Measurements from ENCODE around the gene ACHE.
"Not testable (repeated sequence)": the region's sequence is repeated elsewhere in the genome, so short reads cannot be mapped to it uniquely, and the experiment has no call there.

The ACHE gene

DNA sequence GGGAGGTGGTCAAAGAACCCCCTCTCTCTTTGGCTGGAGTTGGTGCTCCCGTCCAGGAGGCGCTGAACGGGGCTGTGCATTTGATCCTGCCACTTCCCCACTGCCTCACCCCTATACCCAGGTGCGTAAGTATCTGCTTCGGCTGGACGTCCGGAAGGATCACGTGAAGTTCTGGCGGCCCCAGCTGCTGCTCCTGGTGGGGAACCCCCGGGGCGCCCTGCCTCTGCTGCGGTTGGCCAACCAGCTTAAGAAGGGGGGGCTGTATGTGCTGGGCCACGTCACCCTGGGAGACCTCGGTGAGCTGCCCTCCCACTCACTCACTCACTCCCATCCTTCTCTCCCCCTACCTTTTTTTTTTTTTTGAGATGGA lies 34.1 kb downstream of the ACHE start:
- no peak for ATAC-seq
- no peak for DNase-seq
- H3K27ac Mint-ChIP-seq: peak overlapping the region in 1 of 2 donors; percentile 25
- H3K4me3 Mint-ChIP-seq: no peak overlapping the region
- no peaks in the 10 kb centered on the region for H3K9me3 Mint-ChIP-seq
- peaks cover 18% of the 10 kb centered on the region for H3K4me1 Mint-ChIP-seq
- H3K27me3 Mint-ChIP-seq: no peaks in the 10 kb centered on the region

DNA sequence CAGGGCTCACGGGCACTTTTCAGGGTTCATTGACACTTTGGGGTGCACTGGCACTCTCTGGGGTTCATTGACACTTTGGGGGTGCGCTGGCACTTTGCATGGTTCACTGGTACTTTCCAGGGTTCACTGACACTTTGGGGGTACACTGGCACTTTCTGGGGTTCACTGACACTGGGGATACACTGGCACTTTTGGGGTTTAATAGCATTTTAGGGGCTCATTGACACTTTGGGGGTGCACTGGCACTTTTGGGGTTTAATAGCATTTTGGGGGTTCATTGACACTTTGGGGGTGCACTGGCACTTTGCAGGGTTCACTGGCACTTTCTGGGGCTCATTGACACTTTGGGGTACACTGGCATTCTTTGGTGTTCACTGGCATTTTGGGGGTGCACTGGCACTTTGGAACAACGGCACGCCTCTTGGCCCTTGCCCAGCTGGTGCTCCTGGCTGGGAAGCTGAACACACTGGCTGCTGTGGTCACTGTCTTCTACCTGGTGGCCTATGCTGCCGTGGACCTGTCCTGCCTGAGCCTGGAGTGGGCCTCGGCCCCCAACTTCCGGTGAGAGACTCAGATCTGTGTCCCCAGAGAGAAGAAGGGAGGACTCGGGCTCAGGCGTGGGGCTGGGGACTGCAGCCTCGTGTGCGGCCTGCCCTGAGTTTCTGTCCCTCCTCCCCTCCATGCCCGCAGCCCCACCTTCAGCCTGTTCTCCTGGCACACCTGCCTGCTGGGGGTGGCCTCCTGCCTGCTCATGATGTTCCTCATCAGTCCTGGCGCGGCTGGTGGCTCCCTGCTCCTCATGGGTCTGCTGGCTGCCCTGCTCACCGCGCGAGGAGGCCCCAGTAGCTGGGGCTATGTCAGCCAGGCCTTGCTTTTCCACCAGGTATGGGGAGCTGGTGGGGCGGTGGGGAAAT lies 34.7 kb downstream of the ACHE start:
- Mint-ChIP-seq H3K4me1 (peaks cover 14% of the 10 kb centered on the region), H3K27ac (no peak overlapping the region)
- no peak for ATAC-seq

DNA sequence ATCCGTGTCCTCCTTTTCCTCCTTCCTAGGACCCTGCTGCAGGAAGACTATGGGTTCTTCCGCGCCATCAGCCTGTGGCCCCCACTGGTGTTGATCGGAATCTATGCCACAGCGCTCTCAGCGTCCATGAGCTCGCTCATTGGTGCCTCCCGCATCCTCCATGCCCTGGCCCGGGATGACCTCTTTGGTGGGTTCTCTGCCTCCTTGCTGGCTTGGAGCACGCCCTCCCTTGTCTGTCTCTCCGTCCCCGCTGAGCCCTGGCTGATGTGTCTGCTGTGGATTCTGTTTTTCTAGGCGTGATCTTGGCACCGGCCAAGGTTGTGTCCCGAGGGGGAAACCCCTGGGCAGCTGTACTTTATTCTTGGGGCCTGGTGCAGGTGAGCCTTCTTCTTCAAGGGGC lies 35.8 kb downstream of the ACHE start:
- no peak for DNase-seq
- Mint-ChIP-seq H3K4me1 (peaks cover 15% of the 10 kb centered on the region), H3K9me3 (no peaks in the 10 kb centered on the region), H3K4me3 (no peak overlapping the region), H3K27ac (peak overlapping the region in 1 of 2 donors; percentile 65), H3K27me3 (no peaks in the 10 kb centered on the region)
- ATAC-seq: no peak

More for the DNA sequence above, 34.7 kb downstream of the ACHE start:
- Mint-ChIP-seq H3K9me3 (no peaks in the 10 kb centered on the region), H3K4me3 (no peak overlapping the region), H3K27me3 (no peaks in the 10 kb centered on the region)
- no peak for DNase-seq

DNA sequence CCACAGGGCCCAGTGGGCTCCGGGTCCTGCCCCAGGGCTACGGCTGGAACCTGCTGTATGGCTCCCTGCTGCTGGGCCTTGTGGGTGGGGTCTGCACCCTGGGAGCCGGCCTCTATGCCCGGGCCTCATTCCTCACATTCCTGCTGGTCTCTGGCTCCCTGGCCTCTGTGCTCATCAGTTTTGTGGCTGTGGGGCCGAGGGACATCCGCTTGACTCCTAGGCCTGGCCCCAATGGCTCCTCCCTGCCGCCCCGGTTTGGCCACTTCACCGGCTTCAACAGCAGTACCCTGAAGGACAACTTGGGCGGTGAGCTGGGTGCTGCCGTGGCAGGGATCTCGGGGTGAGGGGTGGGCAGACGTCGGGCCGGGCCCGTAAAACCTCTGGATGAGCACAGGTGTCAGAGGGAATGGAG lies 38.8 kb downstream of the ACHE start:
- Mint-ChIP-seq H3K27me3 (no peaks in the 10 kb centered on the region), H3K4me1 (peaks cover 44% of the 10 kb centered on the region), H3K4me3 (no peak overlapping the region), H3K9me3 (no peaks in the 10 kb centered on the region), H3K27ac (no peak overlapping the region)
- ATAC-seq (no peak), DNase-seq (no peak)

DNA sequence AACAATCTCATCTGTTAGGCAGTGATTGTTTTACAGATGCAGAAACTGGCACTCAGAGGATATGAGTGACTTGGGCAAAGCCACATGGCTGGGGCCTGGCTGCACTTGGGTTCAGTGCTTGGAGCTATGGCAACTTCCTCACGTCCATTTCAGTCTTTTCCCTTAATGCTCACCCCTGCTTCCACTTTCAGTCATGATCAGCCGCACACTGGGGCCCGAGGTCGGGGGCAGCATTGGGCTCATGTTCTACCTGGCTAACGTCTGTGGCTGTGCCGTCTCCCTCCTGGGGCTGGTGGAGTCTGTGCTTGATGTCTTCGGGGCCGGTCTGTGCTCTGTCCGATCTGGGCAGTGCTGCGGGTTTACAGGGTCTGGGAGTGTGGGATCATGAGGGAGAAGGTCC lies 40.2 kb downstream of the ACHE start:
- Mint-ChIP-seq H3K9me3 (no peaks in the 10 kb centered on the region), H3K4me1 (peaks cover 52% of the 10 kb centered on the region), H3K27ac (no peak overlapping the region), H3K4me3 (no peak overlapping the region), H3K27me3 (no peaks in the 10 kb centered on the region)
- ATAC-seq: no peak
- DNase-seq: no peak

DNA sequence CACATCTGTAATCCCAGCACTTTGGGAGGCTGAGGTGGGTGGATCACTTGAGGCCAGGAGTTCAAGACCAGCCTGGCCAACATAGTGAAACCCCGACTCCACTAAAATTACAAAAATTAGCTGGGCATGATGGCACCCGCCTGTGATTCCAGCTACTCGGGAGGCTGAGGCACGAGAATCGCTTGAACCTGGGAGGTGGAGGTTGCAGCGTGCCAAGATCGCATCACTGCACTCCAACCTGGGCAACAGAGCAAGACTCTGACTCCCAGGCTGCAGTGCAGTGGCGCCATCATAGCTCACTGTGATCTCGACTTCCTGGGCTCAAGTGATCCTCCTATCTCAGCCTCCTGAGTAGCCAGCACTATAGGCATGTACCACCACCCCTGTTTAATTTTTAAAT lies 40.8 kb downstream of the ACHE start:
- ATAC-seq: not testable (repeated sequence)
- H3K4me1 Mint-ChIP-seq: peaks cover 52% of the 10 kb centered on the region

DNA sequence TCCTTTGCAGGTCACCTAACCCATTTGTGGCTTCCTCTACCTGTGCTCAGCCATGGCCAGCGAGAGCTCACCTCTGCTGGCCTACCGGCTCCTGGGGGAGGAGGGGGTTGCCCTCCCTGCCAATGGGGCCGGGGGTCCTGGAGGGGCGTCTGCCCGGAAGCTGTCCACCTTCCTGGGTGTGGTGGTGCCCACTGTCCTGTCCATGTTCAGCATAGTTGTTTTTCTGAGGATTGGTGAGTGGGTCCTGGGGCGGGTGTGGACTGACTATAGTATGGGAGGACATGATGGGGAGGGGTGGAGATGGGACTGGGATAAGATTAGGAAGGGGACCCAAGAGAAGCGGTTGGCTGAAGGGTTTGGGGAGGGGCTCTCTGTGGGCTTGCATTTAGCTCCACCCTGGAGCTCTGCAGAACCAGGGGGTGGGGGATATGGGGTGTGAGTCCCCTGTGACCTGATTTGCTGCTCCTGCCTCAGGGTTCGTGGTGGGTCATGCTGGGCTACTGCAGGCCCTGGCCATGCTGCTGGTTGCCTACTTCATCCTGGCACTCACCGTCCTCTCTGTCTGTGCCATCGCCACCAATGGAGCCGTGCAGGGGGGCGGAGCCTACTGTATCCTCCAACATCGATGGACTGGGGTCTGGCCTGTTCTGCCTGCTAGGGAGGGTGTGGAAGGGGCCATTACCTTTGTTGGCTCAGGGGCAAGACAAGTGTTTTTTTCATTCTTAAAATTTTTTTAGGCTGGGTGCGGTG lies 41.4 kb downstream of the ACHE start:
- no peak for DNase-seq
- no peaks in the 10 kb centered on the region for H3K27me3 Mint-ChIP-seq
- peaks cover 52% of the 10 kb centered on the region for H3K4me1 Mint-ChIP-seq
- no peaks in the 10 kb centered on the region for H3K9me3 Mint-ChIP-seq
- no peak overlapping the region for H3K27ac Mint-ChIP-seq
- peak overlapping the region in 1 of 2 donors; percentile 99 for H3K4me3 Mint-ChIP-seq
- no peak for ATAC-seq

More for the DNA sequence above, 40.8 kb downstream of the ACHE start:
- H3K4me3 Mint-ChIP-seq, H3K9me3 Mint-ChIP-seq, H3K27me3 Mint-ChIP-seq, H3K27ac Mint-ChIP-seq, DNase-seq: not testable (repeated sequence)

DNA sequence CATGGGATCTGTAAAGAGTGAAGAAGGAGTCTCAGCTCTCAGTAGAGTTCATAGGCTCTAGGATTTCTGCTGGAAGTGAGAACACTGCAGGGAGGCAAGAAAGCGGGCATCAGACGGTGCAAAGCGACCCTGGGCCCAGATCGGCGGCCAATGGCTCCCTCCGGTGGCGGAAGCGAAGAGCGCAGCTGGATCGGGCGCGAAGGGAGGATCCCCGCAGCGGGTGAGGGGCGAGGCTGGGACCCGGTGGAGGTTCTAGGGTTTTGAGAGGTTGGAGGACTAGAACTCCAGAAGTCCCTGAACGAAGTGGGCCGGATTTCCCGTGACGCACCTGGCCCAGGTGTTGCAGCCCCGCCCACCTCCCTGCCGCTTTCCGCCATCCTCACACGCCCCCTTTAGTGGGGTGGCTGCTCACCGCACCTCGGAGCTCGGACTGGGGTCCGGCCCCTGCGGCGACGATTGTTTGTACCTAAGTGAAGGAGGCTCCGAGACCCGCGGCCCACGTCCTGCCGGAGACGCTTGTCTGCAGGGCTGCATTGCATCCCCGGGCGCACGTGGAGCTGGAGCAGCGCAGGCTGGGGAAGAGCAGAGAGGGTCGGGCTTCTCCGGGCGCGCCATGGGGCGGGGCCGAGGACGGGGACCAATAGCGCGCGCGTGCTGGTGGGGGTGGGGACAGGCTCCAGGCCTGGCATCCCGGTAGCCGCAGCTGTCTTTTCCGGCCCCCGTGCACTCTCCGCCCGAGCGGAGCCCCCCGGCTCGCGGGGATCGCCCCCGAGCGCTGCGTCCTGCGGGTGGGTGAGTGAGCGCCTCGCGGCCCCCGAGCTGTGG lies 43.4 kb downstream of the ACHE start, which contains the start of gene SLC12A9:
Gene SLC12A9 (plus strand): TSS at position 666 of the 825 bp plus-strand sequence. CDS start 1,485 bp downstream, outside the sequence.
- H3K4me1 Mint-ChIP-seq: peaks cover 52% of the 10 kb centered on the region
- H3K9me3 Mint-ChIP-seq: no peaks in the 10 kb centered on the region
- H3K27me3 Mint-ChIP-seq: no peaks in the 10 kb centered on the region
- H3K27ac Mint-ChIP-seq: peak within 1 kb of the TSS; percentile 50 to 88
- peak; percentile 85 to 86 for DNase-seq
- peak within 1 kb of the TSS; percentile 85 to 99 for H3K4me3 Mint-ChIP-seq
- peak; percentile 98 for ATAC-seq

DNA sequence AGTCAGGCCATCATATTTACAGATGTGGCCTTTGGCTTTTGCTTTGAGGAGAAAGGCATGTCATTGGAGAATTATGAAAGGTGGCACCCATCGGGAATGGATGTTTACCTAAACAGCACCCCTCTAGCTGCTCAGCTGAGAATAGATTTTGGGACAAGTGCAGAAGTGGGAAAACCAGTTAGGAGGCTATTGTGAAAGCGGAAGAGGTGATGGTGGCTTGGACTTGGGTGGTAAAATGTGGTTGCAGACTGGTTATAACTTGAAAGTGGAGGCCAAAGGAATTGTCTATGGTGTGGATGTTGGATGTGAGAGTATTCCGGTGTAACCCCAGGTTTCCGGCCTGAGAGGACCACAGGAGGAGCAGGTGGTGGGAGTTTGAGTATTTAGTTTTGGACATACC lies 48.3 kb downstream of the ACHE start:
- H3K9me3 Mint-ChIP-seq: no peaks in the 10 kb centered on the region

DNA sequence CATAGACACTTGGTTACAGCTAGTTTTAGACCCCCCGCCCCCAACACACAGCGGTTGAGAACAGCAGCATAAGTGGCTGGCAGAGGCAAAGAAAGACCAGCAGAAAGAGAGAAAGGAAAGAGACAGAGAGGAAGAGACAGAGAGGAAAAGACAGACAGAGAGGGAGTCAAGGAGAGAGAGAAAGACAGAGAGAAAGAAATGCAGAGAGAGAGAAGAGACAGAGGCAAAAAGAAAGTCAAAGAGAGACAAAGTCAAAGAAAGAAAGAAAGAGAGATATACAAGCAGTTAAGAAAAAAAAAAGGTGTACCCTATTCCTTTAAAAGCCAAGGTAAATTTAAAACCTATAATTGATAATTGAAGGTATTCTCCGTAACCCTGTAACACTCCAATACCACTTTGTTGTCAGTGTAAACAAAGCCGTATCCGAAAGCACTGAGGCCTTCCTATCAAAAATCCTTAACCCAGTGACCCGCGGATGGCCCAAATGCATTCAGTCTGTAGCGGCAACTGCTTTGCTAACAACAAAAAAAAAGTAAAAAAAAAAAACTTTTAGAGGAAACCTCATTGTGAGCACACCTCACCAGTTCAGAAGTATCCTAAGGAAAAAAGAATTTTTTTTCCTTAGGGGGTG lies 55.1 kb downstream of the ACHE start:
- DNase-seq (no peak), ATAC-seq (no peak)
- no peaks in the 10 kb centered on the region for H3K9me3 Mint-ChIP-seq
- H3K27me3 Mint-ChIP-seq: no peaks in the 10 kb centered on the region
- no peak overlapping the region for H3K27ac Mint-ChIP-seq
- no peak overlapping the region for H3K4me3 Mint-ChIP-seq
- peaks cover 7% of the 10 kb centered on the region for H3K4me1 Mint-ChIP-seq

More for the DNA sequence above, 48.3 kb downstream of the ACHE start:
- Mint-ChIP-seq H3K27ac (no peak overlapping the region), H3K4me3 (no peak overlapping the region), H3K4me1 (peaks cover 13% of the 10 kb centered on the region), H3K27me3 (no peaks in the 10 kb centered on the region)
- DNase-seq (no peak), ATAC-seq (no peak)
